DOHH2 (cell line): ENCODE measurements around the gene RNF207.
A peak's percentile ranks its signal among the peaks of the same experiment; 100 is the strongest.

Experiments
- H3F3A ChIP-seq: fragments of 200-600 bp; sonication (generic), shearing (Covaris generic); 2 replicates; pipeline ENCODE4 v1.6.0; 2016; ENCODE audit warnings: antibody characterized with exemption, mild to moderate bottlenecking; ENCODE audit not compliant: control insufficient read depth, insufficient read depth
- H3K27ac ChIP-seq: fragments of 200-600 bp; sonication (generic); 2 replicates; pipeline ENCODE4 v1.5.1; 2014; ENCODE audit warnings: low read depth, mild to moderate bottlenecking, low read length, moderate library complexity
- H3K27me3 ChIP-seq: fragments of 200-600 bp; sonication (generic); 2 replicates; pipeline ENCODE4 v1.6.1; 2014; ENCODE audit warnings: mild to moderate bottlenecking, low read length, mixed read lengths; ENCODE audit not compliant: control insufficient read depth
- H3K36me3 ChIP-seq: fragments of 200-600 bp; sonication (generic); 2 replicates; pipeline ENCODE4 v1.6.1; 2014; ENCODE audit warnings: mild to moderate bottlenecking, low read length, moderate library complexity, mixed read lengths; ENCODE audit not compliant: control insufficient read depth
- H3K4me1 ChIP-seq: fragments of 200-600 bp; sonication (generic); 2 replicates; pipeline ENCODE4 v1.6.1; 2014; ENCODE audit warnings: mild to moderate bottlenecking, low read length, mixed read lengths; ENCODE audit not compliant: control insufficient read depth
- H3K4me2 ChIP-seq: fragments of 200-600 bp; sonication (generic); 2 replicates; pipeline ENCODE4 v1.6.0; 2014; ENCODE audit warnings: mild to moderate bottlenecking, low read length, moderate library complexity
- H3K4me3 ChIP-seq: fragments of 200-600 bp; sonication (generic); 2 replicates; pipeline ENCODE4 v1.5.1; 2014; ENCODE audit warnings: mild to moderate bottlenecking, low read length, mixed read lengths
- H3K79me2 ChIP-seq: fragments of 200-600 bp; sonication (generic); 2 replicates; pipeline ENCODE4 v1.6.1; 2014; ENCODE audit warnings: mild to moderate bottlenecking, low read length, mixed read lengths; ENCODE audit not compliant: control insufficient read depth
- H3K9me2 ChIP-seq: fragments of 200-600 bp; sonication (generic); replicated peaks from 2 replicates; pipeline ENCODE4 v1.6.1; 2014; ENCODE audit warnings: mild to moderate bottlenecking, low read length, mixed read lengths; ENCODE audit not compliant: control insufficient read depth
- H3K9me3 ChIP-seq: fragments of 200-600 bp; sonication (generic); 2 replicates; pipeline ENCODE4 v1.6.1; 2014; ENCODE audit warnings: antibody characterized with exemption, low read length, mixed read lengths; ENCODE audit not compliant: control insufficient read depth, insufficient read depth
- H4K20me1 ChIP-seq: fragments of 200-600 bp; sonication (generic); 2 replicates; pipeline ENCODE4 v1.6.0; 2014; ENCODE audit warnings: low read depth, mild to moderate bottlenecking, antibody characterized with exemption, low read length, moderate library complexity; ENCODE audit not compliant: control insufficient read depth, insufficient read depth
- EZH2phosphoT487 ChIP-seq: fragments of 200-600 bp; sonication (generic); IDR thresholded peaks from 2 replicates; pipeline ENCODE4 v1.6.1; 2017; ENCODE audit warnings: borderline replicate concordance, mild to moderate bottlenecking, antibody characterized with exemption, low read length, moderate library complexity, mixed read lengths
- TF ChIP-seq, protein P1 (sequence below): fragments of 200-600 bp; sonication (generic); IDR thresholded peaks from one replicate; pipeline ENCODE4 v1.5.1; 2014; ENCODE audit warnings: antibody characterized with exemption, mild to moderate bottlenecking, low read depth, low read length; ENCODE audit not compliant: poor library complexity, severe bottlenecking

The RNF207 gene

DNA sequence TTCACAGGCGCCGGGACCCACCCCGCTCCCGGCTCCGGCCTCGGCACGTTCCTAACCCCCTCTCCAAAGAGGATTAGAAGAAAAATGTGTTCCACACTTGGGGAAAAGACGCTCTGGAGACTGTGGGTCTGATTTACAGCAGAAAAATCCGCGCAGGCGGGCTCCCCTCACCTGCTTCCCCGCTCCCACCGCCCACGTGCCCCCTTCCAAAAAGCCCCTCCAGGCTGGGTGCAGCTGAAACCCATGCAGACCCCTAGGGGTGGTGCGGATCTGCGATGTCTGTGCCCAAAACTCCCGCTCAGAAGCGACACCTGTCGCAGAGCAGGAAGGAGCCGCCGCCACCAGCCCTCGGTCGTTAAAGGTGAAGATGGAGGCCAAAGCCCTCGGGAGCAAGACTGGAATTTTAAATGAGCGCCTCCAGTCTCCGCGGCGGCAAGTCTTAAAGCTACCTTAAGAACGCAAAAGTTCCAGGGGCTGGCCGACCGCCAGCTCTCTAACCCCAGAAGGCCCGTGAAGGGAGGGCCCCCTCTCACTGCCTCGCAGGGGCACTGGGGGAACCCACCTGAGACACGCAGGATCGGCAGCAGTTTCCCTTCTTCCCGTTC lies 25.1 kb upstream of the RNF207 start:
- Histone ChIP-seq H3K27me3 (peaks cover 20% of the 10 kb centered on the region), H3K27ac (no peak overlapping the region), H3K79me2 (no peaks in the 10 kb centered on the region), H3K9me3 (no peaks in the 10 kb centered on the region), H3K4me2 (no peak overlapping the region), H3K4me3 (no peak overlapping the region), H3K9me2 (no peaks in the 10 kb centered on the region), H3K4me1 (no peaks in the 10 kb centered on the region; the same call in 1 of the 2 replicates), H3K36me3 (peaks cover 18% of the 10 kb centered on the region), H4K20me1 (peaks cover 24% of the 10 kb centered on the region), H3F3A (peaks cover 31% of the 10 kb centered on the region)
- TF ChIP-seq EZH2phosphoT487: peak; percentile 88; the same call in 1 of the 2 replicates
- TF ChIP-seq, protein P1, sequence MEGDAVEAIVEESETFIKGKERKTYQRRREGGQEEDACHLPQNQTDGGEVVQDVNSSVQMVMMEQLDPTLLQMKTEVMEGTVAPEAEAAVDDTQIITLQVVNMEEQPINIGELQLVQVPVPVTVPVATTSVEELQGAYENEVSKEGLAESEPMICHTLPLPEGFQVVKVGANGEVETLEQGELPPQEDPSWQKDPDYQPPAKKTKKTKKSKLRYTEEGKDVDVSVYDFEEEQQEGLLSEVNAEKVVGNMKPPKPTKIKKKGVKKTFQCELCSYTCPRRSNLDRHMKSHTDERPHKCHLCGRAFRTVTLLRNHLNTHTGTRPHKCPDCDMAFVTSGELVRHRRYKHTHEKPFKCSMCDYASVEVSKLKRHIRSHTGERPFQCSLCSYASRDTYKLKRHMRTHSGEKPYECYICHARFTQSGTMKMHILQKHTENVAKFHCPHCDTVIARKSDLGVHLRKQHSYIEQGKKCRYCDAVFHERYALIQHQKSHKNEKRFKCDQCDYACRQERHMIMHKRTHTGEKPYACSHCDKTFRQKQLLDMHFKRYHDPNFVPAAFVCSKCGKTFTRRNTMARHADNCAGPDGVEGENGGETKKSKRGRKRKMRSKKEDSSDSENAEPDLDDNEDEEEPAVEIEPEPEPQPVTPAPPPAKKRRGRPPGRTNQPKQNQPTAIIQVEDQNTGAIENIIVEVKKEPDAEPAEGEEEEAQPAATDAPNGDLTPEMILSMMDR: no peak

DNA sequence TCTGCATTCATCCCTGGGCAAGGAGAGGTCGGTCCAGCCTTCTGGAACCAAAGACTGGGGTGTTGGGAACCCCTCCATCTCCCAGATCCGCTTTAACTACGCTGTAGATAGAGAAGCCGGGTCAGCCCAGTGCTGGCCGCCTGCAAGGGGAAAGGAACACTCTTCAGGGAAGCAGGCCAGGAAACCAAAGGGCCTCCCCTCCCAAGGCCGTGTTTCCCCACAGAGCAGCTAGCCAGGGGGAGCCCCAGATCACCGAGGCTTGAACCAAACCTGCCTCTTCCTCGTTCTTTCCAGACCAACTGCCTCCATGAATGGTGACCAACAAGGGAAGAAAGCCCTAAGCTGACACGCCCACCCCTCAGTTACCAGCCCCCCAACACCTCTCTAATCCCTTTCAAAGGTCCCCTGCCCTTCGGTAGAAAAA lies 24.6 kb upstream of the RNF207 start:
- H3K4me1 ChIP-seq: no peaks in the 10 kb centered on the region; the same call in 1 of the 2 replicates
- no peak overlapping the region for H3K4me3 ChIP-seq
- H3K36me3 ChIP-seq: peaks cover 21% of the 10 kb centered on the region
- no peaks in the 10 kb centered on the region for H3K9me3 ChIP-seq
- TF ChIP-seq EZH2phosphoT487: no peak
- TF ChIP-seq, protein P1: no peak
- no peak overlapping the region for H3K27ac ChIP-seq
- peaks cover 24% of the 10 kb centered on the region for H4K20me1 ChIP-seq
- no peak overlapping the region for H3K4me2 ChIP-seq
- no peaks in the 10 kb centered on the region for H3K9me2 ChIP-seq
- no peaks in the 10 kb centered on the region for H3K79me2 ChIP-seq
- peaks cover 34% of the 10 kb centered on the region for H3F3A ChIP-seq
- H3K27me3 ChIP-seq: peaks cover 20% of the 10 kb centered on the region

DNA sequence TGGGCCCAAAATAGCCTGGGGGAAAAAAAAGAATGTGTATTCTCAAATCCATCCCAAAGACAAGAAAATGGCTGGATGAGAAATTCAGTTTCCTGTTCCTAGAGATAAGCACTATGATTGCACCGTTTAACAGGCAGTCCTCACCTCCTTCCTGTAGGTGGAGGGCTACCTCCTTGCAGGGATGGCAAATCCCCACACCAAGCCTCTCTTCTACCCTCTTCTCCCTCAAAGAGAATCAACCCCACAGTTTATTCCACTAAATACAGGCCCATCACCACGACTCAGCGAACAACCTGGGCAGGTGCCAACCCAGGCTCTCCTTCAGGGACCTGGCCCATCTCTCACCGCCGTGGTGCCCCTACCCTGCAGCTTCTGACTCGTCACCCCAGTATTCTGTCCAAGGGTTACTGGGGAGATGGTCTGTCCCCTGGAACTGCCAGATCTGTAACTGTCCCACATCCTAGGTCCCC lies 22.4 kb upstream of the RNF207 start:
- peaks cover 20% of the 10 kb centered on the region for H3K27me3 ChIP-seq
- TF ChIP-seq, protein P1: no peak
- TF ChIP-seq EZH2phosphoT487: no peak
- H3K4me1 ChIP-seq: no peaks in the 10 kb centered on the region; the same call in 1 of the 2 replicates
- H3K4me3 ChIP-seq: no peak overlapping the region
- H4K20me1 ChIP-seq: peaks cover 24% of the 10 kb centered on the region
- peaks cover 40% of the 10 kb centered on the region for H3K36me3 ChIP-seq
- H3K9me2 ChIP-seq: no peaks in the 10 kb centered on the region
- H3F3A ChIP-seq: peaks cover 47% of the 10 kb centered on the region
- H3K27ac ChIP-seq: no peak overlapping the region
- H3K9me3 ChIP-seq: no peaks in the 10 kb centered on the region
- H3K4me2 ChIP-seq: no peak overlapping the region
- H3K79me2 ChIP-seq: peaks cover 11% of the 10 kb centered on the region
